GM19025 (cell line): ENCODE results near the gene TBC1D14.

ENCODE experiments used
- ATAC-seq: cut with Tn5 transposase; IDR thresholded peaks from one replicate; pipeline ENCODE4 v1.9.1; 2021; ENCODE audit warnings: mild to moderate bottlenecking, low read depth, moderate library complexity; ENCODE audit not compliant: unreplicated experiment

Gene TBC1D14

GRCh38 chr4:6926681-6927478 is 17.3 kb downstream of the TBC1D14 start:
- no peak for ATAC-seq

- no peak for ATAC-seq
Measured at GRCh38 chr4:6928081-6928480, 18.5 kb downstream of the TBC1D14 start.

DNA sequence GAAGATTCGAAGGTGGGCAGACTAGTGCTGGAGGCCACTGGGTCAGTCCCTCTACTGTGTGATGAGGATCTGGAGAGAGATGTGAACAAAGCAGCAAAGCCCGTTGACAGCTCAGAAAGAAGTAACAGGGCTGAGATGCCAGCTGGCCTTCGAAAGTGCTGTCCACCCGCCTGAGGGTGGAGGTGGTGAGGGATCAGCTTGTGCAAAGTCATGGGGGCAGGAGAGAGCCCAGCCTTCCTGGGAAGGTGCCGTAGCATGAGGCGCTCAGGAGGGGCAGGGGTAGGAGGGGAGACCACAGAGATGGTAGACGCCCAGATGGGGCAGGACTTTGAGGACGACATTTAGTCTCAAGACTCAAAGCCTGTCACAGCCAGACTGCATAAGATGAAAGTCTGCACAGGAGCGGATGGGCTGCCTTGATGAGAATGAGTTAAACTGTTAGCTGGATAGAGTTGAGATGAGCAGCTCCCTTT is 19.7 kb downstream of the TBC1D14 start:
- ATAC-seq = no peak

GRCh38 chr4:6929812-6930464 is 20.3 kb downstream of the TBC1D14 start:
- ATAC-seq = no peak

GRCh38 chr4:6932475-6932874 is 22.8 kb downstream of the TBC1D14 start:
- ATAC-seq = no peak

GRCh38 chr4:6932918-6933317 is 23.3 kb downstream of the TBC1D14 start:
- ATAC-seq = no peak

DNA sequence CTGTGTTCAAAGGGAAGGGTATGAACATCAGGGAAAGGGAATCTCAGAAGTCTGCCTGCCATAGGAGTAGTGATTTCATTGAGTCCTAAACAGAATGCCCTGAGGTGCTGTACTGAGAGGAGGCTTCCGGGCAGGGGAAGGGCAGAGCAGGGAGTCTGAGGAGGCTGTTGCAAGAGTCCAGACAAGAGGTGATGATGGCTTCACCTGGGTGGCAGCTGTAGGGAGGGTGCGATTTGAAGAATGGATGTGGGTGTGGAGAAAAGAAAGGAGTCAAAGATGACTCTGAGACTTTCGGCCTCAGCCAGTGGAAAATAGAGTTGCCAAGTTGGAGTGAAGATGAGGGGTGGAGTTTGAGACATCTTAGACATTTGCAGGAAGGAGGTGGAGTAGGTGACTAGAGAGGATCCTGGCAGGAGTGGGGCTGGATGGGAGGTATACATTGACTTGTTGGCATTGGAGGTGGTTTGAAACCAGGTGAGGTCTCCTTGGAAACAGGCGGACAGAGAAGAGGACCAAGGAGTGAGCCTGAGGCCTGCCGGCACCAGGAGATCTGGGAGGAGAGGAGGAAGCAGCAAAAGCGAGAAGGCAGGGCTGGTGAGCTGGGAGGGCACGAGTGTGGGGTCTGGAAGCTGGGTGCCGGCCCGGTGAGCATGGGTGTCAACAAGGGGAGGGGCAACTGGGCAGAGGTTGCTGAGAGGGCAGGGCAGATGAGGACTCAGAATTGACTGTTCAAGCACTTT is 24.2 kb downstream of the TBC1D14 start:
- no peak for ATAC-seq

DNA sequence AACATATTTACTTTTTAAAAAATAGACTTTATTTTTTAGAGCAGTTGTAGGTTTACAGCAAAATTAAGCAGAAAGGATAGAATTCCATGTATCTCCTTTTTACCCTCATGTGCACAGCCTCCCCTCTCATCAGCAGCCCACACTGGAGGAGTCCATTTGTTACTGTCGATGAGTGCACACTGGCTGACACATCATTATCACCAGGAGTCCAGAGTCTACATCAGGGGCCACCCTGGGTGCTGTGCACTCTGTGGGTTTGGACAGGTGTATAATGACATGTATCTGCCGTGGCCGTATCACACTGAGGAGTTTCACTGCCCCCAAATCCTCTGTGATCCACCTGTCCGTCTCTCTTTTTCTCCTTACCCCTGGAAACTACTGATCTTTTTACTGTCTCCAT is 26.3 kb downstream of the TBC1D14 start:
- ATAC-seq = no peak

GRCh38 chr4:6937201-6937600 is 27.6 kb downstream of the TBC1D14 start:
- ATAC-seq = no peak

GRCh38 chr4:6937754-6938153 is 28.1 kb downstream of the TBC1D14 start:
- ATAC-seq = no peak

- ATAC-seq = no peak
Measured at GRCh38 chr4:6938237-6938636, 28.6 kb downstream of the TBC1D14 start.

DNA sequence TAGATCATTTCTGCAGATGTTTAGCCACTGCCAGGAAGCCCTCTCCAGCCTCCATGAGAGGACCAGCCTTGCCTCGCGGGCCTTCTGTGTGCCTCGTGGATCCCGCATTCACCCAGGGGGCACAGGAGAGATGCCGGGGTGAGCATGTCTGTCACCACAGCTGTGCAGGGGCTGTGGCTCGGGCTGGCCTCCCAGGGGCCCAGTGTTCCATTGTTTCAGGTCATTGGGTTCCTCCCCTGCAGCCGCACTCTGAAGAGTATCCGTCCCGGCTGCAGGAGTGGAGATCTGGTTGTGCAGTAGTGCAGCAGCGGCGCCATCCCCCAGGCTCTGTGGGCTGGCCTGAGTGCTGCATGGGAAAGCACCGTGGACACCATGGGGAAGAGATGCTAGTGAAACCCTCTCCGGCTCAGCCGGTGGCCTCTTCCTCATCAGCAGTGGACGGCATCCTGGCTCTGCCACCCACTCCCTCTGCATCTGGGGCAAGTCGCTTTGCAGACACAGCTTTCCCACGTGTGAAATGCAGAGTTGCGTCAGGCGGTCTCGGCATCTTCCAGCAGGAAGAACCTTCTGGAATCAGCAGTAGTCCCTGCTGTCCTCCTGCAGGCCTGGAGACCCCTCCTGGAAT is 29.1 kb downstream of the TBC1D14 start:
- no peak for ATAC-seq

DNA sequence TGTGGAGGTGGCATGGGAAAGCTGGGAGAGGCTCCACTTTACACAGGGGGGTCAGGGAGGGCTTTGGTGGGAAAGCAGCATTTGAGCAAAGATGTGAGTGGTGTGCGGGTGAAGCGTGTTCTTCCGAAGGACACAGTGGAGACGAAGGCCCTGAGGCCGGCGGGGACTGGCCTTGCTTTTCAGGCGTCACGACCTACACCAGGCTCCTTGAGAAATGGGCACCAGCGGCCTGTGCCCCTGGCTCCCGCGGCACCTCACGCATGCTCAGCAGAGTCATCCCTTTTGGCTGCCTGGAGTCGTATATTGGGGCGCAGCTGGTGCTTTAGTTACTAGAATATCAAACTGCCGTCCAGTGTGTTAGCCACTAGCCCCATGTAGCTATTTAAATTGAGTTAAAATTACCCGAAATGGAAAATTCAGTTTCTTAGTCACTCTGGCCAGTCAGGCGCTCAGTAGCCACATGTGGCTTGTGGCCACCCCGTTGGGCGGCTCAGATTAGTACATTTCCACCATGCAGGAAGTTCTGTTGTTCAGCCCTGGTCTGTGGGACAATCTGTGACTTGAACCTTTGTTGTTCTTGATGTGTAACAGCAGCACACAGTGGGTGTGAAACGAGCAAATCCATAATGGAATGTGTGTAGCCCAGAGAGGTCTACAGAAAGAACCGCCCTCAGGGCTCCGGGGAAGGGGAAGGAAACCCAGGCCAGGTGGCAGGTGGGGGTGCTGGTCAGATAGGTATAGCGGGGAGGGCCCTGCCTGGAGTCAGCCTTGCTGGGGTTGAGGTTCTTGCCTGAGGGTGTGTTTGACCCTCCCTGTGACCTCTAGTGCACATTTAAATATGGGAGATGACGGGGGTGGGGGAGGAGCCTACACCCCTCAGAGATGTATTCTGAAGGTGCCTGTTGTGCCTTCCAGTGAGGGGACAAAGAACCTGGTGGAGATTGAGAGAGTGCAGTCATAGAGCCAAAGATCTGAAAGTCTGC is 30.4 kb downstream of the TBC1D14 start:
- peak; percentile 39 for ATAC-seq

GRCh38 chr4:6940744-6941137 is 31.1 kb downstream of the TBC1D14 start:
- no peak for ATAC-seq

- ATAC-seq = no peak
Measured at GRCh38 chr4:6941796-6942195, 32.2 kb downstream of the TBC1D14 start.

DNA sequence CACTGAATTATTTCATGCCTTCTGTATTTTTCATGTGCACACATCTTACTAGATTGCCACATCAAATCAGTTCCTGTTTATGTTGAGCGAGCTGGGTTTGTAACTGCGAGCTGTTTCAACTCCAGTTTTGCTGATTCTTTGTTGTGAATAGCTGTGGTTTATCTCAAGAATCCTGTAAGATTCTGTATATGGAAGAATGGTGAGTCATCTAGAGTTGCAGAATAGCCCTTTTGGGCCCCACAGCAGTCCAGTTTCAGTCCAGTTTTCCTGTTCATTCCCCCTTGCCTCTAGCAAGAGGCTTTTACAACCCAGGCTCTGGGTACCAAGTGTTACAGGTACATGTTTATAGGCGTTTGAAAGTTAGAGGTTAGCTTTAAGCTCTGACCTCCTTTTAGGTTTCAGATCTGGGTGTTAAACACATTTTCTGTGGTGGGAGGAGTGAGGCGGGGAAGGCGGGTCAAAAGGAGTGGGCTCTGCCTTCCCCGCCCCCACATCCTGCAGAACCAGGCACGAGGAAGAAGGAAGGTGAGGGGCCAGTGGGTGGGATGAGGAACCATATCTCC is 32.7 kb downstream of the TBC1D14 start:
- peak; percentile 53 for ATAC-seq

DNA sequence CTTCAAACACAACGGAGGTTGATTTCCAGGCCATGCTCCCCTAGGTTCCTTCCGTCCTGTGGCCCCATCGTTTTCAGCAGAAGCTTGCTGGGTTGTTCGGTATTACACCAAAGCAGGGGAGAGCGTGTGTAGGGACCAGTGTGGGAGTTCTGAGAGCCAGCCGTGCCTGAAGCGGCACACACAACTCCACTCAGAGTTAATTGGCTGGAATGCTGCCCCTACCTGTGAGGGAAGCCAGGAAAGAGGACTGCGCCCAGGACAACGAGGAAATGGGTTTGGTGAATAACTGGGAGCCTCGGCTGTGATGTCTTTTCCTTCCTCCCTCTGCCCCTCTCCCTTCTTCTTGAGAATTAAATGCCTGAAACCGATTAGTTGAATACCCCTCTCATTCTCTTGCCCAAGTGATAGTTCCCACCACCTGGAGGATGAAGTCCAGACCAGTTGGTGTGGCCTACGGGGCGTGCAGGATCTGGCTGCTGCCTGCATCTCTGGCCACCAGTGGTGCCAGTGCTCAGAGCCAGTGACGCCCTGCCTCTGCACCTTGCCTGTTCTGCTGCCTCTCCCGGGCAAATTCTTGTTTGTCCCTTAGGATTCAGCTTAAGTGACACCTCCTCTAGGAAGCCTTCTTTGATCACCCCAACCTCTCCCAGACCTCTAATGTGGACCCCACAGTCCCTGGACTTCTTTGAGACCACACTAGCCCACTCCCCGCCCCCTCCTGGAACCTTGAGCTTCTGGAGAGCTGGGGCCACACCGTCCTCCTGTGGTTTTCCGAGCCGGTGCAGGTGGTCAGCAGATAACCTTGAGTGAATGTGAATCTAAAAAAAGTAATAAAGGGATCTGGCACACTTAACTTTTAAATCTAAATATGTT is 33.6 kb downstream of the TBC1D14 start:
- no peak for ATAC-seq

GRCh38 chr4:6943885-6944225 is 34.2 kb downstream of the TBC1D14 start:
- no peak for ATAC-seq
